ENCODE results near the gene ISM1. TPM values are rescaled to one million over a fixed set of nuclear protein-coding genes. Genes with fewer than 3 reads are reported as not detected.

The ISM1 gene
- total RNA-seq, 4 donors from 2014 or later = 0.55 to 0.64 TPM; not detected in 2

- H3K27ac ChIP-seq = no peak overlapping the region
- in situ Hi-C loops (cut with MboI; ENCODE audit: low pct_ligation_motif_present in 1 of 4, low pct_unique_long_range_greater_than_20kb in 1 of 4, low sequenced_read_pairs in 3 of 4) = no loop called here
- WGBS, 2 donors (ENCODE audit: low coverage in 1 of 2) = 83 to 97% methylated on average over 2 of the region's 2 CpGs
Observed at GRCh38 chr20:13207016-13207415, 14.1 kb upstream of the ISM1 start.

GRCh38 chr20:13211956-13212618 lies 9.0 kb upstream of the ISM1 start:
- no peak overlapping the region for H3K4me3 ChIP-seq
- H3K4me1 ChIP-seq = no peaks in the 10 kb centered on the region
- TF ChIP-seq POLR2A (IDR thresholded peaks at IDR 0.05) = no peak
- no peak for TF ChIP-seq EP300 (IDR thresholded peaks at IDR 0.05; ENCODE audit: low read depth)
- no peak for TF ChIP-seq CTCF (IDR thresholded peaks at IDR 0.05)
- TF ChIP-seq POLR2AphosphoS5 (IDR thresholded peaks at IDR 0.05) = no peak
- WGBS, 2 donors (ENCODE audit: low coverage in 1 of 2) = 68 to 79% methylated on average over 3 to 4 of the region's 4 CpGs
- no peak overlapping the region for H3K27ac ChIP-seq
- no peaks in the 10 kb centered on the region for H3K36me3 ChIP-seq
- H3K27me3 ChIP-seq = peaks cover 33% of the 10 kb centered on the region
- in situ Hi-C loops (cut with MboI; ENCODE audit: low pct_ligation_motif_present in 1 of 4, low pct_unique_long_range_greater_than_20kb in 1 of 4, low sequenced_read_pairs in 3 of 4) (no loop called here), intact Hi-C loops (cut with DNase I; ENCODE audit: low total_unique reads) (no loop called here)
- H3K9me3 ChIP-seq = no peaks in the 10 kb centered on the region
- no peak for DNase-seq

More at GRCh38 chr20:13207016-13207415, 14.1 kb upstream of the ISM1 start:
- Histone ChIP-seq H3K4me1 (no peaks in the 10 kb centered on the region), H3K27me3 (no peaks in the 10 kb centered on the region), H3K36me3 (no peaks in the 10 kb centered on the region), H3K9me3 (no peaks in the 10 kb centered on the region), H3K4me3 (no peak overlapping the region)
- intact Hi-C loops (cut with DNase I; ENCODE audit: low total_unique reads) = no loop called here
- TF ChIP-seq POLR2A (IDR thresholded peaks at IDR 0.05) (no peak), CTCF (IDR thresholded peaks at IDR 0.05) (no peak), POLR2AphosphoS5 (IDR thresholded peaks at IDR 0.05) (no peak), EP300 (IDR thresholded peaks at IDR 0.05; ENCODE audit: low read depth) (no peak)
- no peak for DNase-seq

GRCh38 chr20:13212750-13213149 lies 8.3 kb upstream of the ISM1 start:
- in situ Hi-C loops (cut with MboI; ENCODE audit: low pct_ligation_motif_present in 1 of 4, low pct_unique_long_range_greater_than_20kb in 1 of 4, low sequenced_read_pairs in 3 of 4) = no loop called here

GRCh38 chr20:13213335-13213734 lies 7.7 kb upstream of the ISM1 start:
- intact Hi-C loops (cut with DNase I; ENCODE audit: low total_unique reads) (no loop called here), in situ Hi-C loops (cut with MboI; ENCODE audit: low pct_ligation_motif_present in 1 of 4, low pct_unique_long_range_greater_than_20kb in 1 of 4, low sequenced_read_pairs in 3 of 4) (no loop called here)
- TF ChIP-seq POLR2AphosphoS5 (IDR thresholded peaks at IDR 0.05) = no peak
- no peak for TF ChIP-seq CTCF (IDR thresholded peaks at IDR 0.05)
- TF ChIP-seq POLR2A (IDR thresholded peaks at IDR 0.05) = no peak
- no peak for TF ChIP-seq EP300 (IDR thresholded peaks at IDR 0.05; ENCODE audit: low read depth)
- no peak overlapping the region for H3K27ac ChIP-seq
- no peak for DNase-seq
- H3K36me3 ChIP-seq = no peaks in the 10 kb centered on the region
- no peaks in the 10 kb centered on the region for H3K9me3 ChIP-seq
- WGBS, 2 donors (ENCODE audit: low coverage in 1 of 2) = 88 to 100% methylated on average over 1 of the region's 1 CpG
- no peak overlapping the region for H3K4me3 ChIP-seq
- H3K27me3 ChIP-seq = peaks cover 45% of the 10 kb centered on the region
- no peaks in the 10 kb centered on the region for H3K4me1 ChIP-seq

More at GRCh38 chr20:13212750-13213149, 8.3 kb upstream of the ISM1 start:
- H3K36me3 ChIP-seq = no peaks in the 10 kb centered on the region
- no peak overlapping the region for H3K4me3 ChIP-seq
- TF ChIP-seq POLR2A (IDR thresholded peaks at IDR 0.05) (no peak), EP300 (IDR thresholded peaks at IDR 0.05; ENCODE audit: low read depth) (no peak), CTCF (IDR thresholded peaks at IDR 0.05) (no peak), POLR2AphosphoS5 (IDR thresholded peaks at IDR 0.05) (no peak)
- DNase-seq = no peak
- H3K27me3 ChIP-seq = peaks cover 39% of the 10 kb centered on the region
- H3K4me1 ChIP-seq = no peaks in the 10 kb centered on the region
- 61 to 70% methylated on average over 5 of the region's 5 CpGs for WGBS, 2 donors (ENCODE audit: low coverage in 1 of 2)
- no peak overlapping the region for H3K27ac ChIP-seq
- intact Hi-C loops (cut with DNase I; ENCODE audit: low total_unique reads) = no loop called here
- H3K9me3 ChIP-seq = no peaks in the 10 kb centered on the region

Data from transverse colon (tissue), 4 donors.